Fibroblast of lung (primary cell): ENCODE measurements around the gene ACLY.

Experiments
- EZH2 ChIP-seq: IDR thresholded peaks from 2 replicates; pipeline ENCODE4 v1.5.1; 2012; ENCODE audit warnings: low read length, control low read depth, mild to moderate bottlenecking; ENCODE audit errors: missing control alignments
- TF ChIP-seq, protein P1 (sequence below), 2 donors: IDR thresholded peaks in 1 of 2; conservative IDR thresholded peaks in 1 of 2; 1 replicate in 1 of 2; 2 replicates in 1 of 2; pipeline ENCODE4 v1.5.1; 2011 to 2012; ENCODE audit warnings: low read length in 2 of 2, control low read depth in 1 of 2, inconsistent platforms in 1 of 2, low read depth in 1 of 2, mild to moderate bottlenecking in 1 of 2

DNA sequence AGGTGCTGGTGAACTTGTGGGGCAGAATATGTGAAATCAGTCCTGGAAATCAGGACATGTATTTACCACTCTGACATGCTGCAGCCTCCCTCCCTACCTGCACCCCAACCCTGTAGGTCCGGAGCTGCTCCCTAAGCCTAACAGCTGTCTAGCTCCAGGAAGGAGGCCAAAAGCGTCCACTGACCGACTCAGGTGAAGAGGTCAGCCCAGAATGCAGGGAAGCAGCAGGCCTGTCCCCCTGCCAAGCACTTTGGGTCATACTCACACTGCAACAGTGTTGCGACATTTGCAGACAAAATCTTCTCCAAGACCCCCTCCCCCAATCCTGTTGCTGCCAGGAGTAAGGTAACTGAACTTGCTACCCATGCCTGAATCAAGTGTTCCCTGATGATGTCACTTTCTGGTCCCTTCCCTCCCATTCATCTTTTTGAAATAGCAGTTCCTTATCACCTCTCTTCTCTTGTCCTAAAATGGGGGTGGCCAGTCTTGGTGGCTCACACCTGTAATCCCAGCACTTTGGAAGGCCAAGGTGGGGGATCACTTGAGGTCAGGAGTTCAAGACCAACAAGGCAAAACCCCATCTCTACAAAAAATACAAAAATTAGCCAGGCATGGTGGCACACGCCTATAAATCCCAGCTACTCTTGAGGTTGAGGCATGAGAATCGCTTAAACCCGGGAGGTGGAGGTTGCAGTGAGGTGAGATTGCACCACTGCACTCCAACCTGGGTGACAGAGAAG, 1.3 kb upstream of the ACLY start:
- TF ChIP-seq, protein P1, sequence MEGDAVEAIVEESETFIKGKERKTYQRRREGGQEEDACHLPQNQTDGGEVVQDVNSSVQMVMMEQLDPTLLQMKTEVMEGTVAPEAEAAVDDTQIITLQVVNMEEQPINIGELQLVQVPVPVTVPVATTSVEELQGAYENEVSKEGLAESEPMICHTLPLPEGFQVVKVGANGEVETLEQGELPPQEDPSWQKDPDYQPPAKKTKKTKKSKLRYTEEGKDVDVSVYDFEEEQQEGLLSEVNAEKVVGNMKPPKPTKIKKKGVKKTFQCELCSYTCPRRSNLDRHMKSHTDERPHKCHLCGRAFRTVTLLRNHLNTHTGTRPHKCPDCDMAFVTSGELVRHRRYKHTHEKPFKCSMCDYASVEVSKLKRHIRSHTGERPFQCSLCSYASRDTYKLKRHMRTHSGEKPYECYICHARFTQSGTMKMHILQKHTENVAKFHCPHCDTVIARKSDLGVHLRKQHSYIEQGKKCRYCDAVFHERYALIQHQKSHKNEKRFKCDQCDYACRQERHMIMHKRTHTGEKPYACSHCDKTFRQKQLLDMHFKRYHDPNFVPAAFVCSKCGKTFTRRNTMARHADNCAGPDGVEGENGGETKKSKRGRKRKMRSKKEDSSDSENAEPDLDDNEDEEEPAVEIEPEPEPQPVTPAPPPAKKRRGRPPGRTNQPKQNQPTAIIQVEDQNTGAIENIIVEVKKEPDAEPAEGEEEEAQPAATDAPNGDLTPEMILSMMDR (conservative IDR thresholded peaks at IDR 0.05 in 1 of 2, IDR thresholded peaks at IDR 0.05 in 1 of 2; ENCODE audit: low read depth in 1 of 2, low read length in 2 of 2), result no peak
- no peak for TF ChIP-seq EZH2
